Measurements from ENCODE around the gene MLANA. TPM values are rescaled to one million over a fixed set of nuclear protein-coding genes. Genes with fewer than 3 reads are reported as not detected.

Gene MLANA, protein sequence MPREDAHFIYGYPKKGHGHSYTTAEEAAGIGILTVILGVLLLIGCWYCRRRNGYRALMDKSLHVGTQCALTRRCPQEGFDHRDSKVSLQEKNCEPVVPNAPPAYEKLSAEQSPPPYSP
- under 1 TPM; 0.05 to 0.25 TPM for total RNA-seq
- under 1 TPM; 0.07 to 0.29 TPM for polyA plus RNA-seq

DNA sequence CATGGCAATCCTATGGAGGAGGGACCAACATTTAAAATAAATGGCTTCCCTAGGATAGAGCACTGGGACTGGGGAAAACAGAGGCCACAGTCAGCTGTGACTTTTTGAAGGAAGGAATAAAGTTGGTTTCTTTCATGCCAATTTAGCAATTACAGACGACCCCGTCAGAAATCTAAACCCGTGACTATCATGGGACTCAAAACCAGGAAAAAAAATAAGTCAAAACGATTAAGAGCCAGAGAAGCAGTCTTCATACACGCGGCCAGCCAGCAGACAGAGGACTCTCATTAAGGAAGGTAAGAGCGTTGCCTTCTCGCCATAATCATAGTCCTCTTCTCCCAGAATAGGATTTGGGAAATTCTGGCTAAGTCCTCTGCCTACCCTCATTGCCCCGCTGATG, at the start of gene MLANA:
Gene MLANA (plus strand): TSS at position 249 of the 400 bp plus-strand sequence. CDS start 1,586 bp downstream, outside the sequence.
- no peaks in the 10 kb centered on the region for H3K9me3 ChIP-seq (ENCODE audit: control insufficient read depth in 4 of 4, low read length in 3 of 4)
- H3K36me3 ChIP-seq (ENCODE audit: control insufficient read depth in 4 of 4, insufficient read depth in 3 of 4, low read depth in 1 of 4, low read length in 3 of 4): no peaks in the 10 kb centered on the region
- no peaks in the 10 kb centered on the region for H3K27me3 ChIP-seq (ENCODE audit: control insufficient read depth in 4 of 4, insufficient read depth in 4 of 4, low read length in 3 of 4)
- H3K4me3 ChIP-seq (ENCODE audit: low read depth in 1 of 3, low read length in 3 of 3): no peak within 1 kb of the TSS
- no peak for DNase-seq (ENCODE audit: low spot score)
- no peak within 1 kb of the TSS for H3K27ac ChIP-seq (ENCODE audit: low read depth in 1 of 2, low read length in 2 of 2)
- peaks cover 3 to 20% (median 8%) of the 10 kb centered on the region in 4 donors for H3K4me1 ChIP-seq (ENCODE audit: control insufficient read depth in 4 of 4, insufficient read depth in 4 of 4, low read length in 3 of 4)
- H3K9ac ChIP-seq (ENCODE audit: low read depth in 1 of 2, low read length in 2 of 2): no peak within 1 kb of the TSS
- 95% methylated on average over 9 of the region's 9 CpGs for WGBS
- TF ChIP-seq TAF1 (conservative IDR thresholded peaks at IDR 0.05): no peak
- no peak for TF ChIP-seq REST (IDR thresholded peaks at IDR 0.05)
- no peak for TF ChIP-seq HNF4A (conservative IDR thresholded peaks at IDR 0.05)
- TF ChIP-seq, protein P1, sequence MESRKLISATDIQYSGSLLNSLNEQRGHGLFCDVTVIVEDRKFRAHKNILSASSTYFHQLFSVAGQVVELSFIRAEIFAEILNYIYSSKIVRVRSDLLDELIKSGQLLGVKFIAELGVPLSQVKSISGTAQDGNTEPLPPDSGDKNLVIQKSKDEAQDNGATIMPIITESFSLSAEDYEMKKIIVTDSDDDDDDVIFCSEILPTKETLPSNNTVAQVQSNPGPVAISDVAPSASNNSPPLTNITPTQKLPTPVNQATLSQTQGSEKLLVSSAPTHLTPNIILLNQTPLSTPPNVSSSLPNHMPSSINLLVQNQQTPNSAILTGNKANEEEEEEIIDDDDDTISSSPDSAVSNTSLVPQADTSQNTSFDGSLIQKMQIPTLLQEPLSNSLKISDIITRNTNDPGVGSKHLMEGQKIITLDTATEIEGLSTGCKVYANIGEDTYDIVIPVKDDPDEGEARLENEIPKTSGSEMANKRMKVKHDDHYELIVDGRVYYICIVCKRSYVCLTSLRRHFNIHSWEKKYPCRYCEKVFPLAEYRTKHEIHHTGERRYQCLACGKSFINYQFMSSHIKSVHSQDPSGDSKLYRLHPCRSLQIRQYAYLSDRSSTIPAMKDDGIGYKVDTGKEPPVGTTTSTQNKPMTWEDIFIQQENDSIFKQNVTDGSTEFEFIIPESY (IDR thresholded peaks at IDR 0.05): no peak
- TF ChIP-seq, protein P2, sequence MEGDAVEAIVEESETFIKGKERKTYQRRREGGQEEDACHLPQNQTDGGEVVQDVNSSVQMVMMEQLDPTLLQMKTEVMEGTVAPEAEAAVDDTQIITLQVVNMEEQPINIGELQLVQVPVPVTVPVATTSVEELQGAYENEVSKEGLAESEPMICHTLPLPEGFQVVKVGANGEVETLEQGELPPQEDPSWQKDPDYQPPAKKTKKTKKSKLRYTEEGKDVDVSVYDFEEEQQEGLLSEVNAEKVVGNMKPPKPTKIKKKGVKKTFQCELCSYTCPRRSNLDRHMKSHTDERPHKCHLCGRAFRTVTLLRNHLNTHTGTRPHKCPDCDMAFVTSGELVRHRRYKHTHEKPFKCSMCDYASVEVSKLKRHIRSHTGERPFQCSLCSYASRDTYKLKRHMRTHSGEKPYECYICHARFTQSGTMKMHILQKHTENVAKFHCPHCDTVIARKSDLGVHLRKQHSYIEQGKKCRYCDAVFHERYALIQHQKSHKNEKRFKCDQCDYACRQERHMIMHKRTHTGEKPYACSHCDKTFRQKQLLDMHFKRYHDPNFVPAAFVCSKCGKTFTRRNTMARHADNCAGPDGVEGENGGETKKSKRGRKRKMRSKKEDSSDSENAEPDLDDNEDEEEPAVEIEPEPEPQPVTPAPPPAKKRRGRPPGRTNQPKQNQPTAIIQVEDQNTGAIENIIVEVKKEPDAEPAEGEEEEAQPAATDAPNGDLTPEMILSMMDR (IDR thresholded peaks at IDR 0.05; ENCODE audit: low read depth, low read length, missing input control): no peak
- TF ChIP-seq FOXA2 (IDR thresholded peaks at IDR 0.05): no peak
- TF ChIP-seq, protein P3, sequence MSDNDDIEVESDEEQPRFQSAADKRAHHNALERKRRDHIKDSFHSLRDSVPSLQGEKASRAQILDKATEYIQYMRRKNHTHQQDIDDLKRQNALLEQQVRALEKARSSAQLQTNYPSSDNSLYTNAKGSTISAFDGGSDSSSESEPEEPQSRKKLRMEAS (IDR thresholded peaks at IDR 0.05): no peak
- no peak for TF ChIP-seq RXRA (IDR thresholded peaks at IDR 0.05)
- no peak for TF ChIP-seq RAD21 (IDR thresholded peaks at IDR 0.05)
- no peak for TF ChIP-seq HNF4G (IDR thresholded peaks at IDR 0.05)
- TF ChIP-seq JUND (IDR thresholded peaks at IDR 0.05): no peak
- no peak for TF ChIP-seq GABPA (IDR thresholded peaks at IDR 0.05 in 1 of 2, conservative IDR thresholded peaks at IDR 0.05 in 1 of 2)

GRCh38 chr9:5841771-5842573, 48.7 kb upstream of the MLANA start:
- DNase-seq (ENCODE audit: low spot score): no peak
- Histone ChIP-seq H3K27ac (ENCODE audit: low read depth in 1 of 2, low read length in 2 of 2) (no peak overlapping the region), H3K27me3 (ENCODE audit: control insufficient read depth in 4 of 4, insufficient read depth in 4 of 4, low read length in 3 of 4) (no peaks in the 10 kb centered on the region), H3K9ac (ENCODE audit: low read depth in 1 of 2, low read length in 2 of 2) (no peak overlapping the region), H3K36me3 (ENCODE audit: control insufficient read depth in 4 of 4, insufficient read depth in 3 of 4, low read depth in 1 of 4, low read length in 3 of 4) (no peaks in the 10 kb centered on the region), H3K9me3 (ENCODE audit: control insufficient read depth in 4 of 4, low read length in 3 of 4) (no peaks in the 10 kb centered on the region), H3K4me1 (ENCODE audit: control insufficient read depth in 4 of 4, insufficient read depth in 4 of 4, low read length in 3 of 4) (peaks cover 0 to 5% (median 4%) of the 10 kb centered on the region in 4 donors), H3K4me3 (ENCODE audit: low read depth in 1 of 3, low read length in 3 of 3) (no peak overlapping the region)
- WGBS: 87% methylated on average over 12 of the region's 12 CpGs
- TF ChIP-seq, protein P2 (IDR thresholded peaks at IDR 0.05; ENCODE audit: low read depth, low read length, missing input control): no peak
- no peak for TF ChIP-seq JUND (IDR thresholded peaks at IDR 0.05)
- no peak for TF ChIP-seq HNF4A (conservative IDR thresholded peaks at IDR 0.05)
- TF ChIP-seq REST (IDR thresholded peaks at IDR 0.05): no peak
- TF ChIP-seq FOXA1 (IDR thresholded peaks at IDR 0.05): no peak
- no peak for TF ChIP-seq FOXA2 (IDR thresholded peaks at IDR 0.05)
- TF ChIP-seq, protein P3 (IDR thresholded peaks at IDR 0.05): no peak
- TF ChIP-seq, protein P4, sequence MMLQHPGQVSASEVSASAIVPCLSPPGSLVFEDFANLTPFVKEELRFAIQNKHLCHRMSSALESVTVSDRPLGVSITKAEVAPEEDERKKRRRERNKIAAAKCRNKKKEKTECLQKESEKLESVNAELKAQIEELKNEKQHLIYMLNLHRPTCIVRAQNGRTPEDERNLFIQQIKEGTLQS (IDR thresholded peaks at IDR 0.05): no peak

Measured in liver (tissue), 9 donors.